ENCODE data around the gene SPANXN1.
"Not testable (repeated sequence)": the region's sequence is repeated elsewhere in the genome, so short reads cannot be mapped to it uniquely, and the experiment has no call there.

GRCh38 chrX:145247203-145247602, at the start of gene SPANXN1:
- not testable (repeated sequence) for TF ChIP-seq CTCF (IDR thresholded peaks at IDR 0.05); ZFX (IDR thresholded peaks at IDR 0.05; ENCODE audit: borderline replicate concordance)

Data from 22Rv1 (cell line).